Left ventricle myocardium superior (tissue), 1 donor: ENCODE data around the gene PTGR3. TPM values are rescaled to one million over a fixed set of nuclear protein-coding genes. Genes with fewer than 3 reads are reported as not detected.

ENCODE experiments used
- ATAC-seq: fragments of 200-7000 bp; cut with Tn5 transposase; one replicate; pipeline ENCODE4 v1.9.1; 2020; ENCODE audit warnings: mild to moderate bottlenecking, moderate library complexity
- DNase-seq: peaks from one replicate; pipeline ENCODE4 v3.0.0-alpha.2; 2020
- intact Hi-C: fragments of 100-400 bp; cut with micrococcal nuclease; formaldehyde crosslinking; loops from one replicate; pipeline ENCODE4 v1.11.0; 2022
- total RNA-seq: library from RNA; stranded (reverse); fragmentation: NEBNext Ultra II Directional; extraction: Animal tissue kit (Norgen Biotek cat#: 25700); gene quantifications from one replicate; pipeline ENCODE4 v1.2.1, GENCODE V29; 2021
- donor health status: DM: no; HTN: yes; CAD: no; lungs with severe emphysema.

Gene PTGR3
- total RNA-seq, 1 donor from 2014 or later, result 69.6 TPM

- intact Hi-C loops, result no loop called here
- ATAC-seq (no peak), DNase-seq (no peak)
Measured at GRCh38 chr18:75238786-75239185, 29.8 kb upstream of the PTGR3 start.

- intact Hi-C loops, result no loop called here
- DNase-seq, result no peak
- no peak for ATAC-seq
Measured at GRCh38 chr18:75238100-75238499, 29.2 kb upstream of the PTGR3 start.

GRCh38 chr18:75235896-75236295, 27.0 kb upstream of the PTGR3 start:
- no peak for DNase-seq
- ATAC-seq, result no peak
- intact Hi-C loops, result no loop called here

GRCh38 chr18:75234901-75235300, 26.0 kb upstream of the PTGR3 start:
- ATAC-seq, result no peak
- no peak for DNase-seq
- intact Hi-C loops, result no loop called here

GRCh38 chr18:75231053-75231406, 22.1 kb upstream of the PTGR3 start:
- ATAC-seq, result no peak
- intact Hi-C loops, result no loop called here

GRCh38 chr18:75230163-75231052, 21.5 kb upstream of the PTGR3 start:
- ATAC-seq (peak; percentile 26), DNase-seq (no peak)
- intact Hi-C loops, result no loop called here

More at GRCh38 chr18:75231053-75231406, 22.1 kb upstream of the PTGR3 start:
- DNase-seq, result no peak

- DNase-seq (no peak), ATAC-seq (no peak)
- intact Hi-C loops, result no loop called here
Measured at GRCh38 chr18:75229437-75229836, 20.5 kb upstream of the PTGR3 start.

- ATAC-seq (no peak), DNase-seq (no peak)
- intact Hi-C loops, result no loop called here
Measured at GRCh38 chr18:75228967-75229366, 20.0 kb upstream of the PTGR3 start.

GRCh38 chr18:75227535-75228296, 18.8 kb upstream of the PTGR3 start:
- ATAC-seq (peak; percentile 49), DNase-seq (no peak)
- intact Hi-C loops, result no loop called here

GRCh38 chr18:75226956-75227316, 18.0 kb upstream of the PTGR3 start:
- intact Hi-C loops, result no loop called here
- no peak for DNase-seq
- peak; percentile 23 for ATAC-seq

GRCh38 chr18:75226286-75226955, 17.5 kb upstream of the PTGR3 start:
- ATAC-seq (peak; percentile 23), DNase-seq (no peak)
- intact Hi-C loops, result no loop called here

- ATAC-seq, result no peak
- intact Hi-C loops, result no loop called here
Measured at GRCh38 chr18:75223687-75224347, 14.9 kb upstream of the PTGR3 start.

GRCh38 chr18:75222407-75222806, 13.5 kb upstream of the PTGR3 start:
- no peak for ATAC-seq
- intact Hi-C loops, result no loop called here
- DNase-seq, result no peak

More at GRCh38 chr18:75223687-75224347, 14.9 kb upstream of the PTGR3 start:
- no peak for DNase-seq

- no peak for DNase-seq
- intact Hi-C loops, result no loop called here
- ATAC-seq, result no peak
Measured at GRCh38 chr18:75221897-75222296, 13.0 kb upstream of the PTGR3 start.

GRCh38 chr18:75221397-75221796, 12.5 kb upstream of the PTGR3 start:
- DNase-seq, result no peak
- ATAC-seq, result no peak
- intact Hi-C loops, result no loop called here

GRCh38 chr18:75220551-75221355, 11.8 kb upstream of the PTGR3 start:
- ATAC-seq (peak; percentile 44), DNase-seq (no peak)
- intact Hi-C loops, result no loop called here

- DNase-seq (no peak), ATAC-seq (no peak)
- intact Hi-C loops, result no loop called here
Measured at GRCh38 chr18:75219745-75220375, 10.9 kb upstream of the PTGR3 start.
